ENCODE results near the gene IGF2R.
"Not testable (repeated sequence)": the region's sequence is repeated elsewhere in the genome, so short reads cannot be mapped to it uniquely, and the experiment has no call there.

The IGF2R gene

GRCh38 chr6:160118620-160119229 is 149.8 kb downstream of the IGF2R start:
- TF ChIP-seq CTCF (conservative IDR thresholded peaks at IDR 0.05; ENCODE audit: control insufficient read depth, insufficient read depth, low read depth, low read length) = no peak
- H3K4me3 ChIP-seq (ENCODE audit: control insufficient read depth, low read depth, low read length) = no peak overlapping the region
- no peak for DNase-seq (ENCODE audit: low read depth)

GRCh38 chr6:160120087-160120486 is 151.2 kb downstream of the IGF2R start:
- no peak for TF ChIP-seq CTCF (conservative IDR thresholded peaks at IDR 0.05; ENCODE audit: control insufficient read depth, insufficient read depth, low read depth, low read length)
- no peak for DNase-seq (ENCODE audit: low read depth)
- no peak overlapping the region for H3K4me3 ChIP-seq (ENCODE audit: control insufficient read depth, low read depth, low read length)

- no peak within 1 kb of the TSS for H3K4me3 ChIP-seq (ENCODE audit: control insufficient read depth, low read depth, low read length)
- no peak for DNase-seq (ENCODE audit: low read depth)
- no peak for TF ChIP-seq CTCF (conservative IDR thresholded peaks at IDR 0.05; ENCODE audit: control insufficient read depth, insufficient read depth, low read depth, low read length)
Observed at GRCh38 chr6:160121558-160121957, 152.7 kb downstream of the IGF2R start, which contains the start of gene SLC22A1. SLC22A1 (plus strand) TSS chr6:160121815; CDS start chr6:160121936, 121 bp downstream.

- no peak for DNase-seq (ENCODE audit: low read depth)
- TF ChIP-seq CTCF (conservative IDR thresholded peaks at IDR 0.05; ENCODE audit: control insufficient read depth, insufficient read depth, low read depth, low read length) = no peak
- H3K4me3 ChIP-seq (ENCODE audit: control insufficient read depth, low read depth, low read length) = no peak overlapping the region
Observed at GRCh38 chr6:160121981-160122380, 153.1 kb downstream of the IGF2R start.

- TF ChIP-seq CTCF (conservative IDR thresholded peaks at IDR 0.05; ENCODE audit: control insufficient read depth, insufficient read depth, low read depth, low read length) = no peak
- peak; percentile 37 for DNase-seq (ENCODE audit: low read depth)
- H3K4me3 ChIP-seq (ENCODE audit: control insufficient read depth, low read depth, low read length) = no peak overlapping the region
Observed at GRCh38 chr6:160122744-160123143, 153.9 kb downstream of the IGF2R start.

- no peak overlapping the region for H3K4me3 ChIP-seq (ENCODE audit: control insufficient read depth, low read depth, low read length)
- DNase-seq (ENCODE audit: low read depth) = no peak
- no peak for TF ChIP-seq CTCF (conservative IDR thresholded peaks at IDR 0.05; ENCODE audit: control insufficient read depth, insufficient read depth, low read depth, low read length)
Observed at GRCh38 chr6:160124007-160124406, 155.1 kb downstream of the IGF2R start.

GRCh38 chr6:160124605-160125004 is 155.7 kb downstream of the IGF2R start:
- TF ChIP-seq CTCF (conservative IDR thresholded peaks at IDR 0.05; ENCODE audit: control insufficient read depth, insufficient read depth, low read depth, low read length) = no peak
- H3K4me3 ChIP-seq (ENCODE audit: control insufficient read depth, low read depth, low read length) = no peak overlapping the region
- DNase-seq (ENCODE audit: low read depth) = no peak

- H3K4me3 ChIP-seq (ENCODE audit: control insufficient read depth, low read depth, low read length); DNase-seq (ENCODE audit: low read depth): not testable (repeated sequence)
Observed at GRCh38 chr6:160125105-160125504, 156.2 kb downstream of the IGF2R start.
